GM21367 (cell line): Measurements from ENCODE around the gene TNFAIP8L3.
"Not testable (repeated sequence)": the region's sequence is repeated elsewhere in the genome, so short reads cannot be mapped to it uniquely, and the experiment has no call there.

Experiments
- ATAC-seq: cut with Tn5 transposase; IDR thresholded peaks from one replicate; pipeline ENCODE4 v1.9.1; 2021; ENCODE audit not compliant: unreplicated experiment

TNFAIP8L3 gene

GRCh38 chr15:51094606-51095569 is at the start of gene TNFAIP8L3:
TSS of gene TNFAIP8L3 (minus strand) at chr15:51094906. CDS start at chr15:51094595, 311 bp downstream.
- ATAC-seq: no peak

- no peak for ATAC-seq
Observed at GRCh38 chr15:51144021-51144532, 49.4 kb upstream of the TNFAIP8L3 start.

- not testable (repeated sequence) for ATAC-seq
Observed at GRCh38 chr15:51140347-51140746, 45.6 kb upstream of the TNFAIP8L3 start.

- ATAC-seq: no peak
Observed at GRCh38 chr15:51139091-51139490, 44.4 kb upstream of the TNFAIP8L3 start.

GRCh38 chr15:51137880-51138430 is 43.2 kb upstream of the TNFAIP8L3 start:
- ATAC-seq: no peak

- ATAC-seq: no peak
Observed at GRCh38 chr15:51137024-51137423, 42.3 kb upstream of the TNFAIP8L3 start.

- no peak for ATAC-seq
Observed at GRCh38 chr15:51135276-51135675, 40.6 kb upstream of the TNFAIP8L3 start.

GRCh38 chr15:51134416-51135199 is 39.9 kb upstream of the TNFAIP8L3 start:
- ATAC-seq: no peak

GRCh38 chr15:51133140-51133765 is 38.5 kb upstream of the TNFAIP8L3 start:
- ATAC-seq: no peak

- ATAC-seq: no peak
Observed at GRCh38 chr15:51132384-51133139, 37.9 kb upstream of the TNFAIP8L3 start.

- ATAC-seq: no peak
Observed at GRCh38 chr15:51131596-51132290, 37.0 kb upstream of the TNFAIP8L3 start.

GRCh38 chr15:51130344-51130743 is 35.6 kb upstream of the TNFAIP8L3 start:
- no peak for ATAC-seq

- no peak for ATAC-seq
Observed at GRCh38 chr15:51129535-51130188, 35.0 kb upstream of the TNFAIP8L3 start.

- ATAC-seq: no peak
Observed at GRCh38 chr15:51128701-51129100, 34.0 kb upstream of the TNFAIP8L3 start.

- no peak for ATAC-seq
Observed at GRCh38 chr15:51126842-51127241, 32.1 kb upstream of the TNFAIP8L3 start.

- ATAC-seq: not testable (repeated sequence)
Observed at GRCh38 chr15:51123002-51123401, 28.3 kb upstream of the TNFAIP8L3 start.

- no peak for ATAC-seq
Observed at GRCh38 chr15:51121631-51122225, 27.0 kb upstream of the TNFAIP8L3 start.

GRCh38 chr15:51121118-51121517 is 26.4 kb upstream of the TNFAIP8L3 start:
- ATAC-seq: no peak

- ATAC-seq: no peak
Observed at GRCh38 chr15:51119120-51119519, 24.4 kb upstream of the TNFAIP8L3 start.
